Adrenal gland (tissue), 12 donors: ENCODE results near the gene FKBP10. TPM values are rescaled to one million over a fixed set of nuclear protein-coding genes. Genes with fewer than 3 reads are reported as not detected.
A peak's percentile ranks its signal among the peaks of the same experiment; 100 is the strongest.

Experiments
- DNase-seq, 7 donors: peaks; one replicate each; pipeline ENCODE4 v3.0.0-alpha.2; 2019 to 2020
- H3K27ac ChIP-seq, 5 donors: fragments of 200-600 bp; sonication (generic) in 4 of 5; 1 replicate in 3 of 5; 2 replicates in 2 of 5; pipeline versions ENCODE4 v1.5.1 to v1.8.0; 2016 to 2020; ENCODE audit warnings: mild to moderate bottlenecking in 1 of 5
- H3K27me3 ChIP-seq: fragments of 200-600 bp; 2 replicates; pipeline ENCODE4 v1.8.0; 2021
- H3K36me3 ChIP-seq, 2 donors: fragments of 200-600 bp; replicated peaks in 1 of 2; 1 replicate in 1 of 2; 2 replicates in 1 of 2; pipeline versions ENCODE4 v1.5.1 to v1.8.0; 2018 to 2022
- H3K4me1 ChIP-seq, 2 donors: fragments of 200-600 bp; replicated peaks in 1 of 2; 1 replicate in 1 of 2; 2 replicates in 1 of 2; pipeline versions ENCODE4 v1.5.1 to v1.8.0; 2018 to 2021
- H3K4me3 ChIP-seq, 4 donors: fragments of 200-600 bp; sonication (generic) in 3 of 4; one replicate each; pipeline ENCODE4 v1.5.1; 2016 to 2018
- H3K9me3 ChIP-seq, 3 donors: fragments of 200-600 bp; sonication (generic) in 1 of 3; replicated peaks in 1 of 3; 1 replicate in 2 of 3; 2 replicates in 1 of 3; pipeline versions ENCODE4 v1.5.1 to v1.8.0; 2016 to 2021
- CTCF ChIP-seq, 6 experiments: fragments of 450-650 bp in 4 of 6; fragments of 200-600 bp in 2 of 6; sonication (generic) in 1 of 6; IDR thresholded peaks; 1 replicate in 5 of 6; 2 replicates in 1 of 6; pipeline versions ENCODE4 v1.5.1 to v1.8.0; 2016 to 2021; ENCODE audit warnings: antibody characterized with exemption in 6 of 6, mild to moderate bottlenecking in 2 of 6, moderate library complexity in 1 of 6
- POLR2A ChIP-seq, 2 donors: fragments of 450-650 bp; IDR thresholded peaks; one replicate each; pipeline ENCODE4 v1.6.1; 2017; ENCODE audit warnings: antibody characterized with exemption in 2 of 2, mild to moderate bottlenecking in 2 of 2, moderate library complexity in 1 of 2
- WGBS, 4 donors: extraction: QIAGEN DNeasy Blood & Tissue Kit in 2 of 4; methylation state at CpG; one replicate each; pipeline versions ENCODE4 v1.1.5 to v1.1.7; 2013 to 2017; 5-methylcytosine and 5-hydroxymethylcytosine counted together
- intact Hi-C, 2 donors: fragments of 100-400 bp; cut with DNase I; formaldehyde crosslinking; loops; one replicate each; pipeline versions ENCODE4 v1.14.1 to v1.15.0; 2022 to 2023
- polyA plus RNA-seq, 3 donors: library from polyadenylated mRNA; stranded (reverse); fragments of 200-250 nt in 2 of 3; fragments of 350-450 nt in 1 of 3; fragmentation: Illumina TruSeq in 1 of 3; extraction: RNeasy Lipid Tissue Mini Kit (QIAGEN cat#74804) in 1 of 3; gene quantifications; one replicate each; pipeline ENCODE4 v1.2.3, GENCODE V29; 2013 to 2014
- total RNA-seq, 9 donors: library from RNA; depleted of rRNA in 4 of 9; stranded (reverse); fragments of >200 nt in 4 of 9; fragments of 120-200 nt in 1 of 9; fragmentation: NEBNext Ultra II Directional in 1 of 9; extraction: Animal tissue kit (Norgen Biotek cat#: 25700) in 1 of 9; gene quantifications; one replicate each; pipeline versions ENCODE4 v1.1.0 to v1.2.4, GENCODE V29; 2013 to 2023
- donor health status: healthy with polysubstance abuse.
- donor health status: Bipolar disorder and iron deficiency.
- donor health status: DM: yes; HTN: yes; CAD: no.
- donor health status: DM: no; HTN: no; CAD: no.
- donor health status: DM: no; HTN: no; CAD: no.
- donor health status: DM: yes; HTN: yes; CAD: no.

Gene FKBP10
- total and polyA plus RNA-seq, 12 donors = 28.4 to 244 (median 88.4) TPM

- intact Hi-C loops = no loop called here
- Histone ChIP-seq H3K27me3 (no peaks in the 10 kb centered on the region), H3K9me3 (no peaks in the 10 kb centered on the region), H3K4me3 (peak within 1 kb of the TSS; percentile 40 to 95 (median 46)), H3K27ac (peak within 1 kb of the TSS in 4 of 5 donors; percentile 7 to 87 (median 63)), H3K4me1 (peaks cover 20 to 22% of the 10 kb centered on the region in 2 donors), H3K36me3 (no peaks in the 10 kb centered on the region)
- TF ChIP-seq CTCF (IDR thresholded peaks at IDR 0.05) = peak in 5 of 6 experiments; percentile 36 to 69 (median 64)
- peak; percentile 33 to 40 for TF ChIP-seq POLR2A (IDR thresholded peaks at IDR 0.05)
- DNase-seq = peak; percentile 71 to 86 (median 77)
- WGBS, 4 donors = 0 to 1% (median 0%) methylated on average over 7 to 95 of the region's 96 CpGs
These were observed 1.0 kb upstream of the FKBP10 start, which contains the start of gene P3H4 for GRCh38 chr17:41811549-41812380. P3H4 (minus strand) TSS chr17:41811949; CDS start chr17:41811915, 34 bp downstream.

- Histone ChIP-seq H3K27me3 (no peaks in the 10 kb centered on the region), H3K27ac (peak overlapping the region in 2 of 5 donors; percentile 30 to 69), H3K36me3 (no peaks in the 10 kb centered on the region), H3K9me3 (no peaks in the 10 kb centered on the region), H3K4me1 (peaks cover 20 to 22% of the 10 kb centered on the region in 2 donors), H3K4me3 (peak overlapping the region in 2 of 4 donors; percentile 44 to 95)
- intact Hi-C loops = no loop called here
- DNase-seq = no peak
- TF ChIP-seq POLR2A (IDR thresholded peaks at IDR 0.05) (no peak), CTCF (IDR thresholded peaks at IDR 0.05) (no peak)
- WGBS, 4 donors = 12 to 28% (median 17%) methylated on average over 6 to 12 of the region's 12 CpGs
These were observed 412 bp downstream of the FKBP10 start for GRCh38 chr17:41813152-41813680.

GRCh38 chr17:41813699-41814124 lies 908 bp downstream of the FKBP10 start:
- no peaks in the 10 kb centered on the region for H3K9me3 ChIP-seq
- no peak for DNase-seq
- no peaks in the 10 kb centered on the region for H3K27me3 ChIP-seq
- peaks cover 20 to 22% of the 10 kb centered on the region in 2 donors for H3K4me1 ChIP-seq
- no peaks in the 10 kb centered on the region for H3K36me3 ChIP-seq
- H3K4me3 ChIP-seq = peak overlapping the region in 1 of 4 donors; percentile 95
- peak overlapping the region in 2 of 5 donors; percentile 30 to 69 for H3K27ac ChIP-seq
- intact Hi-C loops = no loop called here
- WGBS, 4 donors = 69 to 83% (median 77%) methylated on average over 9 of the region's 9 CpGs
- TF ChIP-seq CTCF (IDR thresholded peaks at IDR 0.05) (no peak), POLR2A (IDR thresholded peaks at IDR 0.05) (no peak)

GRCh38 chr17:41814195-41814594 lies 1.4 kb downstream of the FKBP10 start:
- intact Hi-C loops = no loop called here

More at GRCh38 chr17:41814195-41814594, 1.4 kb downstream of the FKBP10 start:
- Histone ChIP-seq H3K4me3 (no peak overlapping the region), H3K36me3 (no peaks in the 10 kb centered on the region), H3K4me1 (peaks cover 20 to 22% of the 10 kb centered on the region in 2 donors), H3K9me3 (no peaks in the 10 kb centered on the region), H3K27me3 (no peaks in the 10 kb centered on the region), H3K27ac (no peak overlapping the region)
- TF ChIP-seq CTCF (IDR thresholded peaks at IDR 0.05) (no peak), POLR2A (IDR thresholded peaks at IDR 0.05) (no peak)
- WGBS, 4 donors = 0 to 32% (median 26%) methylated on average over 1 of the region's 1 CpG
- DNase-seq = peak in 1 of 7 donors; percentile 47
